Spleen (tissue), 11 donors: ENCODE measurements around the gene RNASE7. TPM values are rescaled to one million over a fixed set of nuclear protein-coding genes. Genes with fewer than 3 reads are reported as not detected.
"Not testable (repeated sequence)": the region's sequence is repeated elsewhere in the genome, so short reads cannot be mapped to it uniquely, and the experiment has no call there.

Experiments
- DNase-seq: peaks from one replicate; pipeline ENCODE4 v3.0.0-alpha.2; 2020
- H3K27ac ChIP-seq, 8 donors: fragments of 200-600 bp; sonication (generic) in 7 of 8; 1 replicate in 4 of 8; 2 replicates in 4 of 8; pipeline versions ENCODE4 v1.5.0 to v1.8.0; 2016 to 2021; ENCODE audit warnings: inconsistent platforms in 4 of 8, mild to moderate bottlenecking in 4 of 8, moderate library complexity in 1 of 8
- H3K27me3 ChIP-seq, 7 donors: fragments of 200-600 bp; sonication (generic) in 6 of 7; replicated peaks in 1 of 7; 1 replicate in 4 of 7; 2 replicates in 3 of 7; pipeline versions ENCODE4 v1.5.0 to v1.8.0; 2016 to 2021; ENCODE audit warnings: inconsistent platforms in 3 of 7, mild to moderate bottlenecking in 1 of 7
- H3K36me3 ChIP-seq, 6 donors: fragments of 200-600 bp; sonication (generic) in 5 of 6; 1 replicate in 4 of 6; 2 replicates in 2 of 6; pipeline versions ENCODE4 v1.5.0 to v1.8.0; 2016 to 2021; ENCODE audit warnings: inconsistent platforms in 2 of 6
- H3K4me1 ChIP-seq, 6 donors: fragments of 200-600 bp; sonication (generic) in 5 of 6; 1 replicate in 3 of 6; 2 replicates in 3 of 6; pipeline versions ENCODE4 v1.5.0 to v1.8.0; 2016 to 2021; ENCODE audit warnings: inconsistent platforms in 3 of 6
- H3K4me3 ChIP-seq, 8 donors: fragments of 200-600 bp; sonication (generic) in 7 of 8; 1 replicate in 4 of 8; 2 replicates in 4 of 8; pipeline versions ENCODE4 v1.5.0 to v1.8.0; 2016 to 2021; ENCODE audit warnings: inconsistent platforms in 4 of 8, mild to moderate bottlenecking in 4 of 8, moderate library complexity in 2 of 8
- H3K9me3 ChIP-seq, 8 donors: fragments of 200-600 bp; sonication (generic) in 7 of 8; 1 replicate in 4 of 8; 2 replicates in 4 of 8; pipeline versions ENCODE4 v1.5.0 to v1.8.0; 2016 to 2021; ENCODE audit warnings: inconsistent platforms in 4 of 8
- CTCF ChIP-seq, 11 experiments: fragments of 200-600 bp in 7 of 11; fragments of 450-650 bp in 4 of 11; sonication (generic) in 4 of 11; IDR thresholded peaks in 8 of 11; conservative IDR thresholded peaks in 3 of 11; 1 replicate in 7 of 11; 2 replicates in 4 of 11; pipeline versions ENCODE4 v1.4.0 to v1.8.0; 2016 to 2021; ENCODE audit warnings: antibody characterized with exemption in 11 of 11, inconsistent platforms in 4 of 11, mild to moderate bottlenecking in 1 of 11
- POLR2A ChIP-seq, 3 donors: fragments of 450-650 bp; IDR thresholded peaks; one replicate each; pipeline ENCODE4 v1.5.1; 2017; ENCODE audit warnings: antibody characterized with exemption in 3 of 3, mild to moderate bottlenecking in 1 of 3
- POLR2AphosphoS5 ChIP-seq, 3 donors: sonication (generic); formaldehyde crosslinking; IDR thresholded peaks; one replicate each; pipeline ENCODE4 v1.5.1; 2017; ENCODE audit warnings: antibody characterized with exemption in 3 of 3
- WGBS, 5 donors: extraction: QIAGEN DNeasy Blood & Tissue Kit in 3 of 5; methylation state at CpG; one replicate each; pipeline versions ENCODE4 v1.1.5 to v1.1.7; 2013 to 2018; 5-methylcytosine and 5-hydroxymethylcytosine counted together
- intact Hi-C: fragments of 100-400 bp; cut with DNase I; formaldehyde crosslinking; loops from one replicate; pipeline ENCODE4 v1.15.0; 2023; ENCODE audit warnings: low total_unique reads
- polyA plus RNA-seq, 3 donors: library from polyadenylated mRNA; stranded (reverse); fragments of 200-250 nt; gene quantifications; one replicate each; pipeline ENCODE4 v1.2.1, GENCODE V29; 2013
- total RNA-seq, 7 donors: library from RNA; depleted of rRNA in 3 of 7; stranded (reverse); fragments of >200 nt in 3 of 7; fragmentation: NEBNext Ultra II Directional in 4 of 7; extraction: Animal tissue kit (Norgen Biotek cat#: 25700) in 4 of 7; gene quantifications; one replicate each; pipeline versions ENCODE4 v1.1.0 to v1.2.1, GENCODE V29; 2016 to 2021
- donor health status: healthy with polysubstance abuse.
- donor health status: DM: no; HTN: no; CAD: no; lungs with moderate emphysema.
- donor health status: DM: no; HTN: no; CAD: no.
- donor health status: Bipolar disorder and iron deficiency.
- donor health status: healthy.
- donor health status: DM: no; HTN: no; CAD: no.
- donor health status: DM: yes; HTN: yes; CAD: no.

Gene RNASE7
- total and polyA plus RNA-seq, 10 donors: not detected

DNA sequence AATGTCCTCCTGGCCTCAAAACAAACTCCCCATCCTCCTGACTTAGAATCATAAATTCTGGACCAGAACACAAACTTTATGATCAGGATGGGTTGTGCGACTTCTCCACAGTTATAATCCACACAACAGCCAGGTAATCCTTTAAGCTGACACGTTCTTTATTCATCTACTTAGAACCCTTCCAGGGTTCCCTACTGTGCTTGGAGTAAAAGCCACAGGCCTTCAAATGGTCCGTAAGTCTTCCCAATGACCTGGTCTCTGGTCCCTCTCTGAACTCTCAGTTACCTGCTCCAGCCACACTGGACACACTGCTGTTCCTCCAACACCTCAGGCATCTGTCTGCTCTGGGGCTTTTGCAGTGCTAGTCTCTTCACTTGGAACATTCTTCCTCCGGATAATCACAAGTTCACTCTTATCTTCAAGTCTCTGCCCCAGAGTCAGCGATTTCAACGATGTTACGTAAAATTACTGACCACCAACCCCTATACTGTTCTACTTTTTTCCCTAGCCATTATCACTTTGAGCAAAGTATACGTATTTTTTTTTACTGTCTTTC lies 1.7 kb upstream of the RNASE7 start:
- H3K4me3 ChIP-seq: no peak overlapping the region
- 71 to 86% (median 79%) methylated on average over 8 of the region's 8 CpGs for WGBS, 5 donors
- H3K9me3 ChIP-seq: no peaks in the 10 kb centered on the region
- no peaks in the 10 kb centered on the region for H3K27me3 ChIP-seq
- peak overlapping the region in 1 of 8 donors; percentile 76 for H3K27ac ChIP-seq
- peak; percentile 19 for DNase-seq
- intact Hi-C loops: no loop called here
- TF ChIP-seq POLR2A (IDR thresholded peaks at IDR 0.05): no peak
- no peak for TF ChIP-seq POLR2AphosphoS5 (IDR thresholded peaks at IDR 0.05)
- TF ChIP-seq CTCF (IDR thresholded peaks at IDR 0.05 in 8 of 11, conservative IDR thresholded peaks at IDR 0.05 in 3 of 11): no peak
- no peaks in the 10 kb centered on the region for H3K36me3 ChIP-seq
- peaks cover 14 to 53% (median 35%) of the 10 kb centered on the region in 6 donors for H3K4me1 ChIP-seq

- peaks cover 14 to 53% (median 35%) of the 10 kb centered on the region in 6 donors for H3K4me1 ChIP-seq
- H3K27ac ChIP-seq, H3K4me3 ChIP-seq, H3K36me3 ChIP-seq, intact Hi-C loops, H3K27me3 ChIP-seq, H3K9me3 ChIP-seq: not testable (repeated sequence)
- 78 to 88% (median 83%) methylated on average over 3 of the region's 3 CpGs for WGBS, 5 donors
- DNase-seq: peak; percentile 16
Measured at GRCh38 chr14:21040941-21041340, 1.2 kb upstream of the RNASE7 start.

DNA sequence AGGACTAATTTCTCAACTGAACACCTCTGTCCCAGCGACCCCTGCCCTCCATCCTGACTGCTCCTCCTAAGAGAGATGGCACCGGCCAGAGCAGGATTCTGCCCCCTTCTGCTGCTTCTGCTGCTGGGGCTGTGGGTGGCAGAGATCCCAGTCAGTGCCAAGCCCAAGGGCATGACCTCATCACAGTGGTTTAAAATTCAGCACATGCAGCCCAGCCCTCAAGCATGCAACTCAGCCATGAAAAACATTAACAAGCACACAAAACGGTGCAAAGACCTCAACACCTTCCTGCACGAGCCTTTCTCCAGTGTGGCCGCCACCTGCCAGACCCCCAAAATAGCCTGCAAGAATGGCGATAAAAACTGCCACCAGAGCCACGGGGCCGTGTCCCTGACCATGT lies 756 bp downstream of the RNASE7 start:
- Histone ChIP-seq H3K4me1 (peaks cover 14 to 61% (median 37%) of the 10 kb centered on the region in 6 donors), H3K36me3 (no peaks in the 10 kb centered on the region), H3K27me3 (no peaks in the 10 kb centered on the region), H3K4me3 (no peak overlapping the region), H3K27ac (peak overlapping the region in 5 of 8 donors; percentile 52 to 72 (median 59)), H3K9me3 (no peaks in the 10 kb centered on the region)
- WGBS, 5 donors: 40 to 52% (median 47%) methylated on average over 8 of the region's 8 CpGs
- intact Hi-C loops: no loop called here
- TF ChIP-seq CTCF (IDR thresholded peaks at IDR 0.05 in 8 of 11, conservative IDR thresholded peaks at IDR 0.05 in 3 of 11) (no peak), POLR2AphosphoS5 (IDR thresholded peaks at IDR 0.05) (no peak), POLR2A (IDR thresholded peaks at IDR 0.05) (no peak)
- no peak for DNase-seq

DNA sequence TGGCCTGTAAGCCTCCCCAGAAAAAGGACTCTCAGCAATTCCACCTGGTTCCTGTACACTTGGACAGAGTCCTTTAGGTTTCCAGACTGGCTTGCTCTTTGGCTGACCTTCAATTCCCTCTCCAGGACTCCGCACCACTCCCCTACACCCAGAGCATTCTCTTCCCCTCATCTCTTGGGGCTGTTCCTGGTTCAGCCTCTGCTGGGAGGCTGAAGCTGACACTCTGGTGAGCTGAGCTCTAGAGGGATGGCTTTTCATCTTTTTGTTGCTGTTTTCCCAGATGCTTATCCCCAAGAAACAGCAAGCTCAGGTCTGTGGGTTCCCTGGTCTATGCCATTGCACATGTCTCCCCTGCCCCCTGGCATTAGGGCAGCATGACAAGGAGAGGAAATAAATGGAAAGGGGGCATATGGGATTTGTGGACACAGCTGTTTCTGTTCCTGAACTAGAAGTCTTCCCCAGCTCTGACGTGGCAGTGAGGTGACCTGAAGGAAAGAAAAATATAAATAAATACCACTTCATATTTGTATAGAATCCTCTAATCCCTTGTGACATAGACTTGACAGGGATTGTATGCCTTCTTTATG lies 1.3 kb downstream of the RNASE7 start:
- Histone ChIP-seq H3K27ac (peak overlapping the region in 7 of 8 donors; percentile 4 to 72 (median 58)), H3K4me1 (peaks cover 11 to 61% (median 38%) of the 10 kb centered on the region in 6 donors), H3K27me3 (no peaks in the 10 kb centered on the region), H3K4me3 (no peak overlapping the region), H3K9me3 (no peaks in the 10 kb centered on the region), H3K36me3 (no peaks in the 10 kb centered on the region)
- TF ChIP-seq POLR2A (IDR thresholded peaks at IDR 0.05) (no peak), POLR2AphosphoS5 (IDR thresholded peaks at IDR 0.05) (no peak), CTCF (IDR thresholded peaks at IDR 0.05 in 8 of 11, conservative IDR thresholded peaks at IDR 0.05 in 3 of 11) (no peak)
- intact Hi-C loops: no loop called here
- no peak for DNase-seq
- 49 to 64% (median 50%) methylated on average over 2 of the region's 2 CpGs for WGBS, 5 donors
